ENCODE data around the gene SUSD4. TPM values are rescaled to one million over a fixed set of nuclear protein-coding genes. Genes with fewer than 3 reads are reported as not detected.

The SUSD4 gene
- total and polyA plus RNA-seq, 2 donors (not counting 1 experiment from before 2014, with no cell fraction given) = 0.33 TPM; not detected in 1

GRCh38 chr1:223298701-223299100 is 65.3 kb downstream of the SUSD4 start:
- Histone ChIP-seq H3K27me3 (ENCODE audit: control insufficient read depth, insufficient read depth, low read length) (peaks cover 4% of the 10 kb centered on the region), H3K4me1 (ENCODE audit: control insufficient read depth, extremely low read depth, insufficient read depth, low read length) (no peaks in the 10 kb centered on the region), H3K79me2 (ENCODE audit: control insufficient read depth, insufficient read depth, low read length) (no peaks in the 10 kb centered on the region), H3K4me3 (replicated peaks in 1 of 4; ENCODE audit: control extremely low read depth in 1 of 4, insufficient read depth in 1 of 4, low read depth in 3 of 4, low read length in 4 of 4) (no peak overlapping the region), H3K27ac (ENCODE audit: insufficient read depth, low read length) (no peak overlapping the region), H3K9me3 (ENCODE audit: control insufficient read depth, insufficient read depth, low read depth, low read length) (no peaks in the 10 kb centered on the region), H3K9ac (ENCODE audit: insufficient read depth, low read length) (no peak overlapping the region), H3K36me3 (ENCODE audit: control insufficient read depth, insufficient read depth, low read length) (no peaks in the 10 kb centered on the region), H3K4me2 (ENCODE audit: extremely low read depth, insufficient read depth, low read length) (no peak overlapping the region), H4K20me1 (ENCODE audit: control insufficient read depth, extremely low read depth, insufficient read depth, low read length) (no peaks in the 10 kb centered on the region), H2AFZ (ENCODE audit: low read length) (peak overlapping the region; percentile 60)
- TF ChIP-seq CTCF (conservative IDR thresholded peaks at IDR 0.05 in 1 of 2, IDR thresholded peaks at IDR 0.05 in 1 of 2; ENCODE audit: low read depth in 1 of 2, low read length in 2 of 2) (no peak), EZH2 (IDR thresholded peaks at IDR 0.05; ENCODE audit: low read length, missing control alignments) (no peak)
- DNase-seq (ENCODE audit: low read depth in 2 of 2) = peak; percentile 19 to 59

GRCh38 chr1:223297800-223298199 is 66.2 kb downstream of the SUSD4 start:
- Histone ChIP-seq H3K9me3 (ENCODE audit: control insufficient read depth, insufficient read depth, low read depth, low read length) (no peaks in the 10 kb centered on the region), H3K9ac (ENCODE audit: insufficient read depth, low read length) (no peak overlapping the region), H2AFZ (ENCODE audit: low read length) (no peak overlapping the region), H4K20me1 (ENCODE audit: control insufficient read depth, extremely low read depth, insufficient read depth, low read length) (no peaks in the 10 kb centered on the region), H3K27me3 (ENCODE audit: control insufficient read depth, insufficient read depth, low read length) (peaks cover 7% of the 10 kb centered on the region), H3K79me2 (ENCODE audit: control insufficient read depth, insufficient read depth, low read length) (no peaks in the 10 kb centered on the region), H3K4me3 (replicated peaks in 1 of 4; ENCODE audit: control extremely low read depth in 1 of 4, insufficient read depth in 1 of 4, low read depth in 3 of 4, low read length in 4 of 4) (no peak overlapping the region), H3K27ac (ENCODE audit: insufficient read depth, low read length) (no peak overlapping the region), H3K4me2 (ENCODE audit: extremely low read depth, insufficient read depth, low read length) (no peak overlapping the region), H3K4me1 (ENCODE audit: control insufficient read depth, extremely low read depth, insufficient read depth, low read length) (no peaks in the 10 kb centered on the region), H3K36me3 (ENCODE audit: control insufficient read depth, insufficient read depth, low read length) (no peaks in the 10 kb centered on the region)
- DNase-seq (ENCODE audit: low read depth in 2 of 2) = no peak
- TF ChIP-seq CTCF (conservative IDR thresholded peaks at IDR 0.05 in 1 of 2, IDR thresholded peaks at IDR 0.05 in 1 of 2; ENCODE audit: low read depth in 1 of 2, low read length in 2 of 2) (no peak), EZH2 (IDR thresholded peaks at IDR 0.05; ENCODE audit: low read length, missing control alignments) (no peak)

- peaks cover 10% of the 10 kb centered on the region for H3K27me3 ChIP-seq (ENCODE audit: control insufficient read depth, insufficient read depth, low read length)
- no peak overlapping the region for H3K4me3 ChIP-seq (replicated peaks in 1 of 4; ENCODE audit: control extremely low read depth in 1 of 4, insufficient read depth in 1 of 4, low read depth in 3 of 4, low read length in 4 of 4)
- no peaks in the 10 kb centered on the region for H4K20me1 ChIP-seq (ENCODE audit: control insufficient read depth, extremely low read depth, insufficient read depth, low read length)
- H3K9me3 ChIP-seq (ENCODE audit: control insufficient read depth, insufficient read depth, low read depth, low read length) = no peaks in the 10 kb centered on the region
- H3K36me3 ChIP-seq (ENCODE audit: control insufficient read depth, insufficient read depth, low read length) = no peaks in the 10 kb centered on the region
- no peak overlapping the region for H2AFZ ChIP-seq (ENCODE audit: low read length)
- no peaks in the 10 kb centered on the region for H3K4me1 ChIP-seq (ENCODE audit: control insufficient read depth, extremely low read depth, insufficient read depth, low read length)
- no peaks in the 10 kb centered on the region for H3K79me2 ChIP-seq (ENCODE audit: control insufficient read depth, insufficient read depth, low read length)
- TF ChIP-seq CTCF (conservative IDR thresholded peaks at IDR 0.05 in 1 of 2, IDR thresholded peaks at IDR 0.05 in 1 of 2; ENCODE audit: low read depth in 1 of 2, low read length in 2 of 2) (no peak), EZH2 (IDR thresholded peaks at IDR 0.05; ENCODE audit: low read length, missing control alignments) (no peak)
- H3K27ac ChIP-seq (ENCODE audit: insufficient read depth, low read length) = no peak overlapping the region
- H3K4me2 ChIP-seq (ENCODE audit: extremely low read depth, insufficient read depth, low read length) = no peak overlapping the region
- DNase-seq (ENCODE audit: low read depth in 2 of 2) = no peak
- no peak overlapping the region for H3K9ac ChIP-seq (ENCODE audit: insufficient read depth, low read length)
These were observed 72.2 kb downstream of the SUSD4 start for GRCh38 chr1:223291796-223292195.
